ENCODE data around the gene UQCRC1. TPM values are rescaled to one million over a fixed set of nuclear protein-coding genes. Genes with fewer than 3 reads are reported as not detected.
"Not testable (repeated sequence)": the region's sequence is repeated elsewhere in the genome, so short reads cannot be mapped to it uniquely, and the experiment has no call there.

Gene UQCRC1
- polyA plus RNA-seq, 2 of the 4 experiments (the other 2 are of a cell fraction), result 256 to 279 TPM

DNA sequence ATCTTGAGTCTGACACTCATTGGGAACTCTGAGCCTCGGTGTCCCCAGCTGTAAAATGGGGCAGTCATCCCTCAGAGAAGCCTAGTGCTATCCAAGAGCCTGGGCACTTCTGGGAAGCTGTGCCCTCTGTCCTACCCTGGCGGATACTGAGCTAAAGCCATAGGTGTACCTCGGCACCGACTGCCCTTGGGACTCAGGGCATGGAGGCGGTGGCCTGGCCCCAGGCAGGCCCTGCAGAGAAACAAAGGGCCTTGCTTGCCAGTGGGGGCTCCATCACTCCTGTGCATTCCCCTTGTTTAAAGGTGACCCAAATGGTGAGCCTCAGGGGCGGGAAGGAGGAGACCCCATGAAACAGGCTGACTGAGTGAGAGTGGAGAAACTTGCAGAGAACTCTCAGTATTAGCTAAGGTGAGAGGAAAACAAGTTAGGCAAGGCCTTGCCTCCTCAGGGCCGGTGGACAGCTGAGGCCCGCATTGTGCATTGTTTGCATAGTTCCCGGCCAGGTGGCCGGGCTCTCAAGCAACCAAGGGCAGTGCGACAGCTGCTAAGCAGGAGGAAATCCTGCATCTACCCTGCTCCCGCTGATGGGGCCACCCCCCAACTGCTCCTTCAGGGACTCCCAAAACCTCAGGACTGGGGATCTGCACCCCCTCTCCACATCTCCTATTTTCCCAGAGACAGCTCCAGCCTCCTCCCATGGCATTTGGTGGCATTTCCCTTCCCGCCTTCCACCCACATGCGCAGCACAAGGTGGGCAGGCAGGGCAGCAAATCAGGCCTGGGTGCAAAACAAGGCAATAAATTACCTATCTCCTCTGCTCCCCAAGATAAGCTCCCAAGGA lies 57.1 kb downstream of the UQCRC1 start:
- peaks cover 3% of the 10 kb centered on the region; the same call in 2 of the 3 replicates for H3K4me1 ChIP-seq
- H3K9me3 ChIP-seq, result no peaks in the 10 kb centered on the region
- ChIA-PET POLR2A (no interaction called here), CTCF (interaction anchor here (0.8 to 1.7 kb wide), 8 partner anchors 9 to 151 kb away, joined by 3 to 4 read pairs (median 3); partner anchors contain the start of gene SLC26A6)
- WGBS (ENCODE audit: missing lambda C conversion rate), result 83% methylated on average over 10 of the region's 14 CpGs
- no peak overlapping the region for H3K4me2 ChIP-seq
- H3K4me3 ChIP-seq, result no peak overlapping the region
- no peak overlapping the region for H3K27ac ChIP-seq
- no peak for ATAC-seq
- TF ChIP-seq EP300 (IDR thresholded peaks at IDR 0.05), result no peak
- TF ChIP-seq TP53 (CRISPR knock-in tag; IDR thresholded peaks at IDR 0.05), result no peak
- no peak for TF ChIP-seq EHMT2 (IDR thresholded peaks at IDR 0.05; ENCODE audit: low read depth)
- no peak for TF ChIP-seq HOXB13 (CRISPR knock-in tag; IDR thresholded peaks at IDR 0.05; ENCODE audit: low read depth)
- TF ChIP-seq, protein P1, sequence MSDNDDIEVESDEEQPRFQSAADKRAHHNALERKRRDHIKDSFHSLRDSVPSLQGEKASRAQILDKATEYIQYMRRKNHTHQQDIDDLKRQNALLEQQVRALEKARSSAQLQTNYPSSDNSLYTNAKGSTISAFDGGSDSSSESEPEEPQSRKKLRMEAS (IDR thresholded peaks at IDR 0.05), result no peak
- TF ChIP-seq, protein P2, sequence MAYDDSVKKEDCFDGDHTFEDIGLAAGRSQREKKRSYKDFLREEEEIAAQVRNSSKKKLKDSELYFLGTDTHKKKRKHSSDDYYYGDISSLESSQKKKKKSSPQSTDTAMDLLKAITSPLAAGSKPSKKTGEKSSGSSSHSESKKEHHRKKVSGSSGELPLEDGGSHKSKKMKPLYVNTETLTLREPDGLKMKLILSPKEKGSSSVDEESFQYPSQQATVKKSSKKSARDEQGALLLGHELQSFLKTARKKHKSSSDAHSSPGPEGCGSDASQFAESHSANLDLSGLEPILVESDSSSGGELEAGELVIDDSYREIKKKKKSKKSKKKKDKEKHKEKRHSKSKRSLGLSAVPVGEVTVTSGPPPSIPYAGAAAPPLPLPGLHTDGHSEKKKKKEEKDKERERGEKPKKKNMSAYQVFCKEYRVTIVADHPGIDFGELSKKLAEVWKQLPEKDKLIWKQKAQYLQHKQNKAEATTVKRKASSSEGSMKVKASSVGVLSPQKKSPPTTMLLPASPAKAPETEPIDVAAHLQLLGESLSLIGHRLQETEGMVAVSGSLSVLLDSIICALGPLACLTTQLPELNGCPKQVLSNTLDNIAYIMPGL (CRISPR knock-in tag; IDR thresholded peaks at IDR 0.05; ENCODE audit: borderline replicate concordance), result no peak
- no peak for TF ChIP-seq NR3C1 (IDR thresholded peaks at IDR 0.05)
- TF ChIP-seq CBX8 (IDR thresholded peaks at IDR 0.05), result no peak
- no peak for TF ChIP-seq ZNF302 (CRISPR knock-in tag; IDR thresholded peaks at IDR 0.05)
- TF ChIP-seq NFE2L2 (conservative IDR thresholded peaks at IDR 0.05; ENCODE audit: low read length), result no peak
- no peak for TF ChIP-seq ZC3H11A (IDR thresholded peaks at IDR 0.05)
- TF ChIP-seq POLR2A (IDR thresholded peaks at IDR 0.05; ENCODE audit: low read length), result no peak
- no peak for TF ChIP-seq RARB (CRISPR knock-in tag; IDR thresholded peaks at IDR 0.05)
- no peak for TF ChIP-seq HEYL (CRISPR knock-in tag; IDR thresholded peaks at IDR 0.05)
- no peak for TF ChIP-seq JUN (IDR thresholded peaks at IDR 0.05)
- TF ChIP-seq, protein P3, sequence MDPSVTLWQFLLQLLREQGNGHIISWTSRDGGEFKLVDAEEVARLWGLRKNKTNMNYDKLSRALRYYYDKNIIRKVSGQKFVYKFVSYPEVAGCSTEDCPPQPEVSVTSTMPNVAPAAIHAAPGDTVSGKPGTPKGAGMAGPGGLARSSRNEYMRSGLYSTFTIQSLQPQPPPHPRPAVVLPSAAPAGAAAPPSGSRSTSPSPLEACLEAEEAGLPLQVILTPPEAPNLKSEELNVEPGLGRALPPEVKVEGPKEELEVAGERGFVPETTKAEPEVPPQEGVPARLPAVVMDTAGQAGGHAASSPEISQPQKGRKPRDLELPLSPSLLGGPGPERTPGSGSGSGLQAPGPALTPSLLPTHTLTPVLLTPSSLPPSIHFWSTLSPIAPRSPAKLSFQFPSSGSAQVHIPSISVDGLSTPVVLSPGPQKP (IDR thresholded peaks at IDR 0.05; ENCODE audit: low read depth, low read length), result no peak
- TF ChIP-seq FOXS1 (CRISPR knock-in tag; IDR thresholded peaks at IDR 0.05), result no peak
- TF ChIP-seq FOSB (CRISPR knock-in tag; IDR thresholded peaks at IDR 0.05), result no peak
- TF ChIP-seq EHF (CRISPR knock-in tag; IDR thresholded peaks at IDR 0.05), result no peak
- DNase-seq (ENCODE audit: low read depth in 1 of 2, low spot score in 1 of 2), result no peak
- FAIRE-seq, result no peak

- H3K4me2 ChIP-seq; H3K9me3 ChIP-seq; POLR2A ChIA-PET; FAIRE-seq; DNase-seq (ENCODE audit: low read depth in 1 of 2, low spot score in 1 of 2); H3K4me1 ChIP-seq; H3K4me3 ChIP-seq; ATAC-seq; H3K27ac ChIP-seq: not testable (repeated sequence)
- WGBS (ENCODE audit: missing lambda C conversion rate), result 87% methylated on average over 6 of the region's 7 CpGs
- CTCF ChIA-PET, result interaction anchor here (1.0 to 1.5 kb wide), 4 partner anchors 10 to 87 kb away, joined by 3 read pairs; no protein-coding TSS in a partner anchor
Observed at GRCh38 chr3:48551651-48552050, 57.8 kb downstream of the UQCRC1 start.

Small RNAs within 50 kb of the gene (small RNA-seq; reads per million reads assigned to genes)
- 0 to 0.04 (median 0) reads per million in 6 experiments for gene MIR6823

Other genes with a start within 250 kb of the UQCRC1 start
- not detected in 2 replicates for gene FBXW12, start 237.4 kb downstream of the UQCRC1 start, polyA plus RNA-seq (2011; rRNA removed)
- gene FBXW12, start 237.4 kb downstream of the UQCRC1 start, polyA plus RNA-seq (2017; fragmentation: RNase III; extraction: RNeasy Plus Mini Kit Qiagen cat#74134 plus additional on column Dnase treatment), result not detected in 3 replicates
- 10.0 and 12.6 TPM in 2 replicates for gene PLXNB1, start 179.6 kb downstream of the UQCRC1 start, polyA plus RNA-seq (2011; rRNA removed)
- gene PLXNB1, start 179.6 kb downstream of the UQCRC1 start, polyA plus RNA-seq (2017; fragmentation: RNase III; extraction: RNeasy Plus Mini Kit Qiagen cat#74134 plus additional on column Dnase treatment), result 16.7 to 20.9 TPM (median 20.5 TPM) in 3 replicates
- 19.8 and 22.9 TPM in 2 replicates for gene CCDC51, start 169.5 kb downstream of the UQCRC1 start, polyA plus RNA-seq (2011; rRNA removed)
- 24.6 to 26.7 TPM (median 25.7 TPM) in 3 replicates for gene CCDC51, start 169.5 kb downstream of the UQCRC1 start, polyA plus RNA-seq (2017; fragmentation: RNase III; extraction: RNeasy Plus Mini Kit Qiagen cat#74134 plus additional on column Dnase treatment)
- 139 and 303 TPM in 2 replicates for gene TMA7, start 169.4 kb downstream of the UQCRC1 start, polyA plus RNA-seq (2011; rRNA removed)
- gene TMA7, start 169.4 kb downstream of the UQCRC1 start, polyA plus RNA-seq (2017; fragmentation: RNase III; extraction: RNeasy Plus Mini Kit Qiagen cat#74134 plus additional on column Dnase treatment), result 417 to 485 TPM (median 420 TPM) in 3 replicates
- gene ATRIP, start 162.9 kb downstream of the UQCRC1 start, polyA plus RNA-seq (2011; rRNA removed), result 8.5 and 9.4 TPM in 2 replicates
- gene ATRIP, start 162.9 kb downstream of the UQCRC1 start, polyA plus RNA-seq (2017; fragmentation: RNase III; extraction: RNeasy Plus Mini Kit Qiagen cat#74134 plus additional on column Dnase treatment), result 5.8 to 6.6 TPM (median 6.1 TPM) in 3 replicates
- 94.3 and 104 TPM in 2 replicates for gene SHISA5, start 105.5 kb downstream of the UQCRC1 start, polyA plus RNA-seq (2011; rRNA removed)
- 86.8 to 90.1 TPM (median 87.5 TPM) in 3 replicates for gene SHISA5, start 105.5 kb downstream of the UQCRC1 start, polyA plus RNA-seq (2017; fragmentation: RNase III; extraction: RNeasy Plus Mini Kit Qiagen cat#74134 plus additional on column Dnase treatment)
- gene PFKFB4, start 52.8 kb downstream of the UQCRC1 start, polyA plus RNA-seq (2011; rRNA removed), result 8.4 and 15.0 TPM in 2 replicates
- gene PFKFB4, start 52.8 kb downstream of the UQCRC1 start, polyA plus RNA-seq (2017; fragmentation: RNase III; extraction: RNeasy Plus Mini Kit Qiagen cat#74134 plus additional on column Dnase treatment), result 19.6 to 21.1 TPM (median 20.9 TPM) in 3 replicates
- gene UCN2, start 45.9 kb downstream of the UQCRC1 start, polyA plus RNA-seq (2011; rRNA removed), result 4.0 and 7.2 TPM in 2 replicates
- 14.1 to 15.9 TPM (median 15.6 TPM) in 3 replicates for gene UCN2, start 45.9 kb downstream of the UQCRC1 start, polyA plus RNA-seq (2017; fragmentation: RNase III; extraction: RNeasy Plus Mini Kit Qiagen cat#74134 plus additional on column Dnase treatment)
- gene COL7A1, start 14.3 kb downstream of the UQCRC1 start, polyA plus RNA-seq (2011; rRNA removed), result 36.5 and 63.0 TPM in 2 replicates
- gene COL7A1, start 14.3 kb downstream of the UQCRC1 start, polyA plus RNA-seq (2017; fragmentation: RNase III; extraction: RNeasy Plus Mini Kit Qiagen cat#74134 plus additional on column Dnase treatment), result 213 to 273 TPM (median 240 TPM) in 3 replicates
- not detected in 2 replicates for gene TMEM89, start 12.1 kb upstream of the UQCRC1 start, polyA plus RNA-seq (2011; rRNA removed)
- gene TMEM89, start 12.1 kb upstream of the UQCRC1 start, polyA plus RNA-seq (2017; fragmentation: RNase III; extraction: RNeasy Plus Mini Kit Qiagen cat#74134 plus additional on column Dnase treatment), result 0.21 TPM in 1 of 3 replicates, not detected in the others
- gene SLC26A6, start 25.8 kb upstream of the UQCRC1 start, polyA plus RNA-seq (2011; rRNA removed), result 12.5 and 12.7 TPM in 2 replicates
- 20.0 to 25.5 TPM (median 23.2 TPM) in 3 replicates for gene SLC26A6, start 25.8 kb upstream of the UQCRC1 start, polyA plus RNA-seq (2017; fragmentation: RNase III; extraction: RNeasy Plus Mini Kit Qiagen cat#74134 plus additional on column Dnase treatment)
- 2.2 and 3.2 TPM in 2 replicates for gene CELSR3, start 53.2 kb upstream of the UQCRC1 start, polyA plus RNA-seq (2011; rRNA removed)
- 4.6 to 5.2 TPM (median 4.8 TPM) in 3 replicates for gene CELSR3, start 53.2 kb upstream of the UQCRC1 start, polyA plus RNA-seq (2017; fragmentation: RNase III; extraction: RNeasy Plus Mini Kit Qiagen cat#74134 plus additional on column Dnase treatment)
- 10.2 and 13.6 TPM in 2 replicates for gene NCKIPSD, start 76.3 kb upstream of the UQCRC1 start, polyA plus RNA-seq (2011; rRNA removed)
- gene NCKIPSD, start 76.3 kb upstream of the UQCRC1 start, polyA plus RNA-seq (2017; fragmentation: RNase III; extraction: RNeasy Plus Mini Kit Qiagen cat#74134 plus additional on column Dnase treatment), result 10.8 to 13.2 TPM (median 10.9 TPM) in 3 replicates
- gene IP6K2, start 107.6 kb upstream of the UQCRC1 start, polyA plus RNA-seq (2011; rRNA removed), result 78.4 and 81.3 TPM in 2 replicates
- 55.6 to 67.1 TPM (median 61.9 TPM) in 3 replicates for gene IP6K2, start 107.6 kb upstream of the UQCRC1 start, polyA plus RNA-seq (2017; fragmentation: RNase III; extraction: RNeasy Plus Mini Kit Qiagen cat#74134 plus additional on column Dnase treatment)
- gene PRKAR2A, start 238.2 kb upstream of the UQCRC1 start, polyA plus RNA-seq (2011; rRNA removed), result 15.3 and 16.2 TPM in 2 replicates
- 17.2 to 18.8 TPM (median 18.4 TPM) in 3 replicates for gene PRKAR2A, start 238.2 kb upstream of the UQCRC1 start, polyA plus RNA-seq (2017; fragmentation: RNase III; extraction: RNeasy Plus Mini Kit Qiagen cat#74134 plus additional on column Dnase treatment)

All from A549 (cell line).